Measurements from ENCODE around the gene LAIR1. TPM values are rescaled to one million over a fixed set of nuclear protein-coding genes. Genes with fewer than 3 reads are reported as not detected.

The LAIR1 gene
- total RNA-seq, 4 donors from 2014 or later = 1.0 to 1.9 (median 1.5) TPM

GRCh38 chr19:54312436-54313377, 52.0 kb downstream of the LAIR1 start, which contains the start of gene LILRA5:
LILRA5 (minus strand) TSS chr19:54313166; CDS start chr19:54313019, 147 bp downstream.
- WGBS = 34% methylated on average over 7 of the region's 13 CpGs
- Histone ChIP-seq H3K9me3 (no peaks in the 10 kb centered on the region), H3K27ac (no peak within 1 kb of the TSS), H3K4me1 (no peaks in the 10 kb centered on the region), H3K27me3 (peaks cover 32% of the 10 kb centered on the region), H3K36me3 (no peaks in the 10 kb centered on the region), H3K4me3 (no peak within 1 kb of the TSS)
- no peak for TF ChIP-seq EP300 (IDR thresholded peaks at IDR 0.05)
- no peak for TF ChIP-seq POLR2AphosphoS5 (IDR thresholded peaks at IDR 0.05)
- no peak for TF ChIP-seq POLR2A (IDR thresholded peaks at IDR 0.05)
- TF ChIP-seq, protein P1, sequence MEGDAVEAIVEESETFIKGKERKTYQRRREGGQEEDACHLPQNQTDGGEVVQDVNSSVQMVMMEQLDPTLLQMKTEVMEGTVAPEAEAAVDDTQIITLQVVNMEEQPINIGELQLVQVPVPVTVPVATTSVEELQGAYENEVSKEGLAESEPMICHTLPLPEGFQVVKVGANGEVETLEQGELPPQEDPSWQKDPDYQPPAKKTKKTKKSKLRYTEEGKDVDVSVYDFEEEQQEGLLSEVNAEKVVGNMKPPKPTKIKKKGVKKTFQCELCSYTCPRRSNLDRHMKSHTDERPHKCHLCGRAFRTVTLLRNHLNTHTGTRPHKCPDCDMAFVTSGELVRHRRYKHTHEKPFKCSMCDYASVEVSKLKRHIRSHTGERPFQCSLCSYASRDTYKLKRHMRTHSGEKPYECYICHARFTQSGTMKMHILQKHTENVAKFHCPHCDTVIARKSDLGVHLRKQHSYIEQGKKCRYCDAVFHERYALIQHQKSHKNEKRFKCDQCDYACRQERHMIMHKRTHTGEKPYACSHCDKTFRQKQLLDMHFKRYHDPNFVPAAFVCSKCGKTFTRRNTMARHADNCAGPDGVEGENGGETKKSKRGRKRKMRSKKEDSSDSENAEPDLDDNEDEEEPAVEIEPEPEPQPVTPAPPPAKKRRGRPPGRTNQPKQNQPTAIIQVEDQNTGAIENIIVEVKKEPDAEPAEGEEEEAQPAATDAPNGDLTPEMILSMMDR (IDR thresholded peaks at IDR 0.05) = no peak
- peak in 1 of 2 donors; percentile 44 for DNase-seq (ENCODE audit: low spot score in 2 of 2)

DNA sequence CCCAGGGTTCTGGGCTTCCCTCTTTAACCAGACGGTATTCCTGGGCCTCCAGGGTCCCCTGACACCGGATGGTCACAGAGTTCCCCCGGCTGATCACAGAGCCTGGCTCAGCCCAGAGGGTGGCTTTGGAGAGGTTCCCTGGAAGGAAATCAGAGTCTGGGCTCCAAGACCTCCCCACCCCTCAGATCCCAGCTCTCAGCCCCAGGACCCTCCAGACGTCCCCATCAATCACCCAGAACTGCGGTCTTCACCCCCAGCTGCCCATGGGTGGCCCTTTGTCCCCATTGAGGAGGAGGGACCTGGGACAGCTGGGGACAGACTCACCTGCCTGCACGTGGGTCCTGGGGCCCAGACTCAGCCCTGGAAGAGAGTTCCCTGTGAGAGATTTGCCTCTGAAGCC, 52.7 kb downstream of the LAIR1 start:
- DNase-seq (ENCODE audit: low spot score in 2 of 2) = no peak
- no CpG with 5 or more reads among the region's 6 CpGs for WGBS
- Histone ChIP-seq H3K4me1 (no peaks in the 10 kb centered on the region), H3K27me3 (peaks cover 25% of the 10 kb centered on the region), H3K9me3 (no peaks in the 10 kb centered on the region), H3K36me3 (no peaks in the 10 kb centered on the region), H3K4me3 (no peak overlapping the region), H3K27ac (no peak overlapping the region)
- TF ChIP-seq EP300 (IDR thresholded peaks at IDR 0.05) (no peak), POLR2A (IDR thresholded peaks at IDR 0.05) (no peak), POLR2AphosphoS5 (IDR thresholded peaks at IDR 0.05) (no peak)
- TF ChIP-seq, protein P1 (IDR thresholded peaks at IDR 0.05) = no peak

DNA sequence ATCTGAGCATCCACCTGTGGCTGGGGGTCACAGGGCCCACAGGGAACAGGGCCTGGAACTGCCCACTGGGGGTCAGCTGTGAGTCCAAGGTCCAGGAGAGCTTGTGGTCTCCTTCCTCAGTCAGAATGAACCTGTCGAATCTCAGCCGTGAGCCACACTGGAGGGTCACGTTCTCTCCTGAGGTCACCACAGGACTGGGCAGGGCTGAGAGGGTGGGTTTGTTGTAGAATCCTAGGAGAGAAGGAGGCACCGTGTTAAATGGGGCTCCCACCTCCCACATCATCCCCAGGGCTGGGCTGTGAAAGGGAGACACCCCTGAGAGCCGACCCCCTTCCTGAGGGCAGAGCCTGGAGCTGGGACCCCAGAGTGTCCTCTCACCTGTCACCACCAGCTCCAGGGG, 53.2 kb downstream of the LAIR1 start:
- H3K9me3 ChIP-seq = no peaks in the 10 kb centered on the region
- no peak for DNase-seq (ENCODE audit: low spot score in 2 of 2)
- H3K27ac ChIP-seq = no peak overlapping the region
- H3K27me3 ChIP-seq = peaks cover 25% of the 10 kb centered on the region
- WGBS = 75% methylated on average over 2 of the region's 5 CpGs
- TF ChIP-seq, protein P1 (IDR thresholded peaks at IDR 0.05) = no peak
- TF ChIP-seq POLR2A (IDR thresholded peaks at IDR 0.05) (no peak), EP300 (IDR thresholded peaks at IDR 0.05) (no peak), POLR2AphosphoS5 (IDR thresholded peaks at IDR 0.05) (no peak)
- H3K4me3 ChIP-seq = no peak overlapping the region
- H3K36me3 ChIP-seq = no peaks in the 10 kb centered on the region
- H3K4me1 ChIP-seq = no peaks in the 10 kb centered on the region

DNA sequence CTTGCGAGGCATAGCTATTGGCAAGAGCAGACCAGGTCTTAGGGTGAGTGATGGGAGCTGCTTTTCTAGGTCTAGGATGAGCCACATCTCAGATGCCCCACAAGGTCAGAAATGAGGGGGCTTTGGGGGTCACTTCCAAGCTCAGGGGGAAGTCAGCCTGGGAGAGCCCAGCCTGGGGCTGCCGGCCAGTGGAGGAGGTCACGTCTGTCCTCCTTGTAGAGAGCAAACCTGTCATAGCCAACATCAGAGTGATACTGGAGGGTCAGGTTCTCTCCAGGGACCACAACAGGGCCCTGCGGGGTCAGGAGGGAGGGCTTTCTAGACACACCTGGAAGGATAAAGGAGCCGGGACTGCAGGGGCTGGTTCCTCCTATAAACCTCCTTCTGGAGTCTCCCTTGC, 54.2 kb downstream of the LAIR1 start:
- Histone ChIP-seq H3K9me3 (no peaks in the 10 kb centered on the region), H3K36me3 (no peaks in the 10 kb centered on the region), H3K27ac (no peak overlapping the region), H3K4me1 (no peaks in the 10 kb centered on the region), H3K4me3 (no peak overlapping the region), H3K27me3 (peaks cover 28% of the 10 kb centered on the region)
- TF ChIP-seq, protein P1 (IDR thresholded peaks at IDR 0.05) = no peak
- TF ChIP-seq POLR2A (IDR thresholded peaks at IDR 0.05) = no peak
- TF ChIP-seq EP300 (IDR thresholded peaks at IDR 0.05) = no peak
- no peak for TF ChIP-seq POLR2AphosphoS5 (IDR thresholded peaks at IDR 0.05)
- WGBS = 92% methylated on average over 3 of the region's 5 CpGs
- no peak for DNase-seq (ENCODE audit: low spot score in 2 of 2)

DNA sequence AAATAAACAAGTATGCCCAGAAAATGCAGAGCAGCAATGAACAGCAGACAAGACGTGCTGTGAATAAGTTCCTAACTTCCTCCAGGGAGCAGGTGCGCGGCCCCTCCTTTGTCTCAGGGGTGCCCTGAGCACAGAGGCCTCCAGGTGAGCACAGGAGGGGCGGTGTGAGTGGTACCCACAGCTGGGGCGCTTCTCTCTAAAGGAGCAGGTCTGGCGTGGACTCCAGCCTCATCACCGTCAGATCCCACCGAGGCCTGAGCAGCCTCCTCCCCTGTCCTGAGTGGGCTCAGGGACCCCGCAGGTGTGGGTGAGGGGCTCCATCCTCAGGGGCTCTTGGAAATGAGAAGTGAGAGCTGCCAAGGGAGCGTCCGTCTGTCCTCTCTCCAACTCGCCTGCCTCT, 54.9 kb downstream of the LAIR1 start:
- DNase-seq (ENCODE audit: low spot score in 2 of 2) = no peak

More for the DNA sequence above, 54.9 kb downstream of the LAIR1 start:
- no peaks in the 10 kb centered on the region for H3K4me1 ChIP-seq
- no peaks in the 10 kb centered on the region for H3K9me3 ChIP-seq
- TF ChIP-seq POLR2A (IDR thresholded peaks at IDR 0.05) (no peak), POLR2AphosphoS5 (IDR thresholded peaks at IDR 0.05) (no peak), EP300 (IDR thresholded peaks at IDR 0.05) (no peak)
- TF ChIP-seq, protein P1 (IDR thresholded peaks at IDR 0.05) = no peak
- H3K27ac ChIP-seq = no peak overlapping the region
- H3K27me3 ChIP-seq = peaks cover 31% of the 10 kb centered on the region
- no peaks in the 10 kb centered on the region for H3K36me3 ChIP-seq
- H3K4me3 ChIP-seq = no peak overlapping the region
- WGBS = 77% methylated on average over 10 of the region's 12 CpGs

Measured in suprapubic skin (tissue), 4 donors.